Glomerular endothelial cell (primary cell): ENCODE data around the gene BCL2. TPM values are rescaled to one million over a fixed set of nuclear protein-coding genes. Genes with fewer than 3 reads are reported as not detected.

Experiments used
- DNase-seq: peaks from one replicate; pipeline ENCODE4 v3.0.0-alpha.2; 2011; ENCODE audit warnings: low read depth, low spot score; ENCODE audit errors: extremely low read depth
- total RNA-seq: library from RNA; depleted of rRNA; stranded (reverse); fragments of >200 nt; gene quantifications from 2 replicates; pipeline ENCODE4 v1.2.3, GENCODE V29; 2015

The BCL2 gene
- total RNA-seq, 1 donor from 2014 or later = 6.0 TPM

GRCh38 chr18:63262369-63263335, 56.9 kb downstream of the BCL2 start:
- no peak for DNase-seq

GRCh38 chr18:63261029-63261428, 58.5 kb downstream of the BCL2 start:
- DNase-seq = no peak

GRCh38 chr18:63260380-63260754, 59.2 kb downstream of the BCL2 start:
- no peak for DNase-seq

- DNase-seq = no peak
Observed at GRCh38 chr18:63259567-63260379, 59.8 kb downstream of the BCL2 start.

GRCh38 chr18:63258749-63259566, 60.6 kb downstream of the BCL2 start:
- DNase-seq = no peak

- no peak for DNase-seq
Observed at GRCh38 chr18:63257453-63257852, 62.1 kb downstream of the BCL2 start.

- no peak for DNase-seq
Observed at GRCh38 chr18:63255435-63255834, 64.1 kb downstream of the BCL2 start.

- no peak for DNase-seq
Observed at GRCh38 chr18:63254716-63255399, 64.7 kb downstream of the BCL2 start.

GRCh38 chr18:63253428-63254372, 65.9 kb downstream of the BCL2 start:
- no peak for DNase-seq

GRCh38 chr18:63253014-63253413, 66.6 kb downstream of the BCL2 start:
- DNase-seq = no peak

- no peak for DNase-seq
Observed at GRCh38 chr18:63249771-63250170, 69.8 kb downstream of the BCL2 start.

GRCh38 chr18:63247926-63248325, 71.6 kb downstream of the BCL2 start:
- DNase-seq = no peak

GRCh38 chr18:63247506-63247905, 72.1 kb downstream of the BCL2 start:
- no peak for DNase-seq

- no peak for DNase-seq
Observed at GRCh38 chr18:63245600-63245999, 74.0 kb downstream of the BCL2 start.

- no peak for DNase-seq
Observed at GRCh38 chr18:63244607-63245006, 75.0 kb downstream of the BCL2 start.

- no peak for DNase-seq
Observed at GRCh38 chr18:63241760-63242159, 77.8 kb downstream of the BCL2 start.

- DNase-seq = no peak
Observed at GRCh38 chr18:63241317-63241712, 78.3 kb downstream of the BCL2 start.

GRCh38 chr18:63240531-63241316, 78.8 kb downstream of the BCL2 start:
- DNase-seq = no peak
